SK-N-SH treated with all-trans-retinoic acid at 6 μM for 48 hours (cell line): ENCODE data around the gene SVOPL.
A peak's percentile ranks its signal among the peaks of the same experiment; 100 is the strongest.

Experiments used
- ATAC-seq: fragments of 200-7000 bp; cut with Tn5 transposase; 3 replicates; pipeline ENCODE4 v1.9.1; 2020; ENCODE audit warnings: mild to moderate bottlenecking, moderate library complexity
- ARNTL ChIP-seq: fragments of 450-650 bp; formaldehyde crosslinking; IDR thresholded peaks from 2 replicates; pipeline ENCODE4 v1.5.0; 2020; ENCODE audit warnings: low read depth, mild to moderate bottlenecking, moderate library complexity, borderline replicate concordance
- BACH2 ChIP-seq: fragments of 250-450 bp; sonication (Bioruptor Pico); IDR thresholded peaks from 2 replicates; pipeline ENCODE4 v1.9.0; 2021; ENCODE audit warnings: mild to moderate bottlenecking, borderline replicate concordance
- CSDC2 ChIP-seq: fragments of 250-450 bp; sonication (Bioruptor Pico); IDR thresholded peaks from 2 replicates; pipeline ENCODE4 v1.5.0; 2020; ENCODE audit warnings: mild to moderate bottlenecking, moderate library complexity
- CSRNP3 ChIP-seq: fragments of 250-450 bp; sonication (Bioruptor Pico); IDR thresholded peaks from 2 replicates; pipeline ENCODE4 v1.5.1; 2021; ENCODE audit warnings: mild to moderate bottlenecking, moderate library complexity
- ESRRG ChIP-seq: fragments of 250-450 bp; sonication (Bioruptor Pico); IDR thresholded peaks from 2 replicates; pipeline ENCODE4 v1.6.1; 2021; ENCODE audit warnings: mild to moderate bottlenecking
- GLIS3 ChIP-seq: fragments of 250-450 bp; sonication (Bioruptor Pico); IDR thresholded peaks from 2 replicates; pipeline ENCODE4 v1.5.0; 2020; ENCODE audit warnings: mild to moderate bottlenecking, moderate library complexity
- ISL1 ChIP-seq: fragments of 250-450 bp; sonication (Bioruptor Pico); IDR thresholded peaks from 2 replicates; pipeline ENCODE4 v2.1.2; 2022; ENCODE audit warnings: mild to moderate bottlenecking, moderate library complexity
- OSR1 ChIP-seq: fragments of 250-450 bp; sonication (Bioruptor Pico); IDR thresholded peaks from 2 replicates; pipeline ENCODE4 v1.8.0; 2022; ENCODE audit warnings: moderate library complexity, mild to moderate bottlenecking, inconsistent platforms
- PATZ1 ChIP-seq: fragments of 250-450 bp; sonication (Bioruptor Pico); IDR thresholded peaks from 2 replicates; pipeline ENCODE4 v1.8.0; 2020; ENCODE audit warnings: mild to moderate bottlenecking, moderate library complexity, borderline replicate concordance
- POU6F1 ChIP-seq: fragments of 250-450 bp; sonication (Bioruptor Pico); IDR thresholded peaks from 2 replicates; pipeline ENCODE4 v1.8.0; 2021; ENCODE audit warnings: low read depth, mild to moderate bottlenecking, moderate library complexity, borderline replicate concordance
- PPARA ChIP-seq: fragments of 250-450 bp; sonication (Bioruptor Pico); IDR thresholded peaks from 2 replicates; pipeline ENCODE4 v1.5.0; 2020; ENCODE audit warnings: mild to moderate bottlenecking, borderline replicate concordance
- RARB ChIP-seq: fragments of 250-450 bp; sonication (Bioruptor Pico); IDR thresholded peaks from 2 replicates; pipeline ENCODE4 v1.8.0; 2021; ENCODE audit warnings: mild to moderate bottlenecking, moderate library complexity
- SNAI2 ChIP-seq: fragments of 250-450 bp; sonication (Bioruptor Pico); IDR thresholded peaks from 2 replicates; pipeline ENCODE4 v1.5.0; 2020; ENCODE audit warnings: mild to moderate bottlenecking, moderate library complexity
- TCF4 ChIP-seq: fragments of 250-450 bp; sonication (Bioruptor Pico); IDR thresholded peaks from 2 replicates; pipeline ENCODE4 v1.8.0; 2021; ENCODE audit warnings: mild to moderate bottlenecking, moderate library complexity, borderline replicate concordance
- TOX ChIP-seq: fragments of 250-450 bp; sonication (Bioruptor Pico); IDR thresholded peaks from 2 replicates; pipeline ENCODE4 v1.8.0; 2021; ENCODE audit warnings: mild to moderate bottlenecking, moderate library complexity, borderline replicate concordance
- TSHZ2 ChIP-seq: fragments of 250-450 bp; sonication (Bioruptor Pico); IDR thresholded peaks from 2 replicates; pipeline ENCODE4 v1.5.0; 2020; ENCODE audit warnings: mild to moderate bottlenecking, moderate library complexity
- ZC3H10 ChIP-seq: fragments of 250-450 bp; sonication (Bioruptor Pico); IDR thresholded peaks from 2 replicates; pipeline ENCODE4 v1.5.1; 2021; ENCODE audit warnings: mild to moderate bottlenecking, moderate library complexity
- ZFP3 ChIP-seq: fragments of 250-450 bp; sonication (Bioruptor Pico); IDR thresholded peaks from 2 replicates; pipeline ENCODE4 v1.5.0; 2020; ENCODE audit warnings: mild to moderate bottlenecking, moderate library complexity
- ZFP30 ChIP-seq: fragments of 450-650 bp; formaldehyde crosslinking; IDR thresholded peaks from 2 replicates; pipeline ENCODE4 v1.5.0; 2022; ENCODE audit warnings: mild to moderate bottlenecking, moderate library complexity
- ZNF70 ChIP-seq: fragments of 450-650 bp; formaldehyde crosslinking; IDR thresholded peaks from 2 replicates; pipeline ENCODE4 v1.5.0; 2020; ENCODE audit warnings: mild to moderate bottlenecking, moderate library complexity
- ZNF8 ChIP-seq: fragments of 450-650 bp; formaldehyde crosslinking; IDR thresholded peaks from 2 replicates; pipeline ENCODE4 v1.5.0; 2020; ENCODE audit warnings: mild to moderate bottlenecking, moderate library complexity

SVOPL gene

GRCh38 chr7:138626846-138627245 is 74.3 kb downstream of the SVOPL start:
- no peak for ATAC-seq
- TF ChIP-seq ESRRG (CRISPR knock-in tag) (no peak), ZFP30 (CRISPR knock-in tag) (no peak), GLIS3 (no peak)

- TF ChIP-seq PPARA (no peak), SNAI2 (CRISPR knock-in tag) (no peak), ESRRG (CRISPR knock-in tag) (no peak), ZFP3 (CRISPR knock-in tag) (no peak), TOX (no peak), PATZ1 (CRISPR knock-in tag) (no peak), TSHZ2 (CRISPR knock-in tag) (no peak), CSRNP3 (CRISPR knock-in tag) (no peak), OSR1 (CRISPR knock-in tag) (no peak), BACH2 (CRISPR knock-in tag) (no peak), CSDC2 (no peak), POU6F1 (CRISPR knock-in tag) (no peak), ZNF70 (CRISPR knock-in tag) (no peak), ZFP30 (CRISPR knock-in tag) (no peak)
- ATAC-seq = no peak
Observed at GRCh38 chr7:138625849-138626230, 75.3 kb downstream of the SVOPL start.

- no peak for ATAC-seq
Observed at GRCh38 chr7:138625084-138625848, 75.9 kb downstream of the SVOPL start.

GRCh38 chr7:138622841-138623240 is 78.3 kb downstream of the SVOPL start:
- ATAC-seq = no peak
- TF ChIP-seq OSR1 (CRISPR knock-in tag) (no peak), TOX (no peak), TSHZ2 (CRISPR knock-in tag) (no peak), PATZ1 (CRISPR knock-in tag) (no peak), ZNF8 (CRISPR knock-in tag) (no peak), TCF4 (CRISPR knock-in tag) (no peak), ZNF70 (CRISPR knock-in tag) (no peak), ARNTL (no peak), SNAI2 (CRISPR knock-in tag) (no peak), ESRRG (CRISPR knock-in tag) (no peak), ZFP30 (CRISPR knock-in tag) (no peak), ZFP3 (CRISPR knock-in tag) (no peak), ZC3H10 (CRISPR knock-in tag) (no peak), RARB (CRISPR knock-in tag) (no peak), CSDC2 (no peak), CSRNP3 (CRISPR knock-in tag) (no peak)

More at GRCh38 chr7:138625084-138625848, 75.9 kb downstream of the SVOPL start:
- TF ChIP-seq ISL1 (CRISPR knock-in tag) = peak; percentile 70
- TF ChIP-seq CSDC2 = no peak
- TF ChIP-seq GLIS3 = no peak
